GM18508 (cell line): ENCODE results near the gene RBM14.
A peak's percentile ranks its signal among the peaks of the same experiment; 100 is the strongest.
"Not testable (repeated sequence)": the region's sequence is repeated elsewhere in the genome, so short reads cannot be mapped to it uniquely, and the experiment has no call there.

Source experiments
- ATAC-seq: cut with Tn5 transposase; IDR thresholded peaks from one replicate; pipeline ENCODE4 v1.9.1; 2021; ENCODE audit warnings: moderate number of reproducible peaks; ENCODE audit not compliant: insufficient read depth, unreplicated experiment

The RBM14 gene

GRCh38 chr11:66628061-66628603 lies 11.7 kb downstream of the RBM14 start:
- ATAC-seq, result no peak

- ATAC-seq, result no peak
These were observed 12.9 kb downstream of the RBM14 start for GRCh38 chr11:66629356-66629755.

GRCh38 chr11:66631883-66632282 lies 15.5 kb downstream of the RBM14 start:
- no peak for ATAC-seq

GRCh38 chr11:66632952-66633351 lies 16.5 kb downstream of the RBM14 start:
- no peak for ATAC-seq

GRCh38 chr11:66636411-66636810 lies 20.0 kb downstream of the RBM14 start:
- ATAC-seq, result no peak

- ATAC-seq, result no peak
These were observed 21.2 kb downstream of the RBM14 start for GRCh38 chr11:66637557-66638176.

- peak; percentile 78 for ATAC-seq
These were observed 22.0 kb downstream of the RBM14 start, which contains the start of gene RBM4 for GRCh38 chr11:66638177-66639065. Gene RBM4, plus strand, starts transcription at chr11:66638703. Its CDS starts 1,009 bp downstream, at chr11:66639712.

GRCh38 chr11:66639066-66639813 lies 22.8 kb downstream of the RBM14 start:
- ATAC-seq, result no peak

- not testable (repeated sequence) for ATAC-seq
These were observed 23.4 kb downstream of the RBM14 start for GRCh38 chr11:66639814-66640340.

- no peak for ATAC-seq
These were observed 25.4 kb downstream of the RBM14 start for GRCh38 chr11:66641834-66642233.

- no peak for ATAC-seq
These were observed 27.5 kb downstream of the RBM14 start for GRCh38 chr11:66643745-66644437.

GRCh38 chr11:66646828-66647227 lies 30.4 kb downstream of the RBM14 start:
- ATAC-seq, result no peak

- ATAC-seq, result no peak
These were observed 33.5 kb downstream of the RBM14 start for GRCh38 chr11:66649903-66650302.

GRCh38 chr11:66651016-66651415 lies 34.6 kb downstream of the RBM14 start:
- no peak for ATAC-seq

- no peak for ATAC-seq
These were observed 36.2 kb downstream of the RBM14 start for GRCh38 chr11:66652651-66653050.

GRCh38 chr11:66653123-66653522 lies 36.7 kb downstream of the RBM14 start:
- ATAC-seq, result no peak

GRCh38 chr11:66659763-66660162 lies 43.3 kb downstream of the RBM14 start:
- no peak for ATAC-seq

GRCh38 chr11:66663741-66664296 lies 47.4 kb downstream of the RBM14 start:
- ATAC-seq, result no peak

- ATAC-seq, result no peak
These were observed 48.9 kb downstream of the RBM14 start for GRCh38 chr11:66665369-66665768.
